Osteocyte (in vitro differentiated cells): ENCODE measurements around the gene SMPD1. TPM values are rescaled to one million over a fixed set of nuclear protein-coding genes. Genes with fewer than 3 reads are reported as not detected.

Source experiments
- DNase-seq: peaks from one replicate; pipeline ENCODE4 v3.0.0; 2021; ENCODE audit warnings: mixed read lengths; ENCODE audit not compliant: unreplicated experiment; ENCODE audit errors: extremely low spot score
- H3K27ac Mint-ChIP-seq: one replicate; pipeline ENCODE4 v1.8.0; 2021; ENCODE audit warnings: mild to moderate bottlenecking, mixed read lengths; ENCODE audit not compliant: unreplicated experiment
- H3K27me3 Mint-ChIP-seq: one replicate; pipeline ENCODE4 v1.8.0; 2021; ENCODE audit warnings: mixed read lengths; ENCODE audit not compliant: unreplicated experiment
- H3K36me3 Mint-ChIP-seq: one replicate; pipeline ENCODE4 v1.8.0; 2021; ENCODE audit warnings: mixed read lengths; ENCODE audit not compliant: unreplicated experiment
- H3K4me1 Mint-ChIP-seq: one replicate; pipeline ENCODE4 v1.8.0; 2021; ENCODE audit warnings: mixed read lengths; ENCODE audit not compliant: unreplicated experiment
- H3K4me3 Mint-ChIP-seq: one replicate; pipeline ENCODE4 v1.8.0; 2021; ENCODE audit warnings: mild to moderate bottlenecking, moderate library complexity, mixed read lengths; ENCODE audit not compliant: unreplicated experiment
- H3K9me3 Mint-ChIP-seq: one replicate; pipeline ENCODE4 v1.8.0; 2021; ENCODE audit warnings: mixed read lengths; ENCODE audit not compliant: unreplicated experiment
- total RNA-seq: library from RNA; stranded (reverse); gene quantifications from 2 replicates; pipeline ENCODE4 v1.2.1, GENCODE V29; 2021
- TF ChIP-seq, protein P1 (sequence below): fragments of 200-600 bp; sonication (generic); IDR thresholded peaks from 2 replicates; pipeline ENCODE4 v1.5.0; 2021; ENCODE audit warnings: antibody characterized with exemption, mild to moderate bottlenecking, moderate library complexity

Gene SMPD1
- total RNA-seq, 1 donor from 2014 or later = 93.0 TPM

DNA sequence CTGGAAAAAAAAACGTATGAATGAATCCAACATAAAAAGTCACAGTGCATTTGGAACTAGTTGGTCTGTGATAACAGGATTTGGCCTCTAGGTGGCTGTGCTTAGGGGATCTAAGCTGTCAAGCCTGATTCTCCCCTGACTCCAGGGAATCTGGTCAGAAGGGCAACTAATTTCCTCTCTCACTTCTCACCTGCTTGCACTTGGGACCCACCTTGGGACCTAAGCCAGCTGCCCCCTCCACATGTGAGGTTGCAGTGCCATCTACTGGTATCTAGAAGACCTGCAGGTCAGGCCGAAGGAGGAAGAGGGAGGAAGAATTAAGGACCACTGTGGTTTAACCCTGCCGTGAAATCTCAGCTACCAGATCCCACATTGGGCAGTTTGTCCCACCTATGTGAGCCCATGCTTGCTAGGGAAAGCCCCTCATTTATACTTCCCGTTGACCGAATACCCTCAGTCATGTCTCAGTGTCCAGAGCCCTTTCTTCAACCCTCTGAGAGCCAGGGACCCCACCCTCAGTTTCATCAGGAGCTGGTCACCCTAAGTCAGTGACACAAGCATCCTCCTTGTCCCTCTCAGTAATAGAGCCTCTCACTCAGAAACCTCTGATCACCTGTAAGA is 36.8 kb upstream of the SMPD1 start:
- H3K27me3 Mint-ChIP-seq = peaks cover 5% of the 10 kb centered on the region
- TF ChIP-seq, protein P1, sequence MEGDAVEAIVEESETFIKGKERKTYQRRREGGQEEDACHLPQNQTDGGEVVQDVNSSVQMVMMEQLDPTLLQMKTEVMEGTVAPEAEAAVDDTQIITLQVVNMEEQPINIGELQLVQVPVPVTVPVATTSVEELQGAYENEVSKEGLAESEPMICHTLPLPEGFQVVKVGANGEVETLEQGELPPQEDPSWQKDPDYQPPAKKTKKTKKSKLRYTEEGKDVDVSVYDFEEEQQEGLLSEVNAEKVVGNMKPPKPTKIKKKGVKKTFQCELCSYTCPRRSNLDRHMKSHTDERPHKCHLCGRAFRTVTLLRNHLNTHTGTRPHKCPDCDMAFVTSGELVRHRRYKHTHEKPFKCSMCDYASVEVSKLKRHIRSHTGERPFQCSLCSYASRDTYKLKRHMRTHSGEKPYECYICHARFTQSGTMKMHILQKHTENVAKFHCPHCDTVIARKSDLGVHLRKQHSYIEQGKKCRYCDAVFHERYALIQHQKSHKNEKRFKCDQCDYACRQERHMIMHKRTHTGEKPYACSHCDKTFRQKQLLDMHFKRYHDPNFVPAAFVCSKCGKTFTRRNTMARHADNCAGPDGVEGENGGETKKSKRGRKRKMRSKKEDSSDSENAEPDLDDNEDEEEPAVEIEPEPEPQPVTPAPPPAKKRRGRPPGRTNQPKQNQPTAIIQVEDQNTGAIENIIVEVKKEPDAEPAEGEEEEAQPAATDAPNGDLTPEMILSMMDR = peak; percentile 99
- H3K4me3 Mint-ChIP-seq = no peak overlapping the region
- peaks cover 40% of the 10 kb centered on the region for H3K4me1 Mint-ChIP-seq
- H3K9me3 Mint-ChIP-seq = no peaks in the 10 kb centered on the region
- DNase-seq = no peak
- H3K27ac Mint-ChIP-seq = no peak overlapping the region
- no peaks in the 10 kb centered on the region for H3K36me3 Mint-ChIP-seq

DNA sequence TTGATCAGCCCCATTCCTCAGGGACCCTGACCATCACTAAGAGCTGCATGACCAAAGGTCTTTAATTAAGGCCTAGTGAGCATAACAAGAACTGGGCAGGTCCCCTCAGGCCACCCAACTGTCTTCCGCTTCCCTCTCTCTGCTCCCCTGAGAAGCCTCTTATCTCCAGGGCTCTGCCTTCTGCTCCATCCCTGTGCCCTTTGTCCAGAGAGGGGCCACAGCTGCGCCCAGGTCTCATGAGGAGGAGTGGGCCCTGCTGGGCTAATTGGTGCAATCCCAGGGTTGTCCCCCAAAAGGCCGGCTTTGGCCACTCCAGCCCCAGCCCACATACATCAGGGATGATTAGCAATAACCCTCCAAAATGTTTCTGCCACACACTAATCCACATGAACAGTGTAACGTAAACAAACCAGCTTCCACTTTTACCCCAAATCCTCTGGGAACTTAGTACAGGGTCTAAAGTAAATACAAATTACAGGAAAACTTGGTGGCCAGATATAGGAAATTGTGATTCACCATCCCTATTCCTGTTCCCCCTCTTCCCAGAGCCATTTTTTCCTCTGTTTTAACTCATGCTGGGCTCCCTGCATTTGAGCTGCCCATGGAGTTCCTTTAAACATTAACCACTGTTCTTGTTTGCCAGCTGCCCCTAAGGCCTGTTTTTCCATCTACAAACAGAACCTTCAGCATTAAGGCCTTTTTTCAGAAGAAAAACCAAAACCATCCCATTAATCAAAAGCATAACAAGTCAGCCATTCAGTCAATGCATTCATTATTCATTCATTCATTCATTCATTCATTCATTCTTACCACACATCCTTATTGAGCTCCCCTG is 35.4 kb upstream of the SMPD1 start:
- peaks cover 41% of the 10 kb centered on the region for H3K4me1 Mint-ChIP-seq
- H3K36me3 Mint-ChIP-seq = no peaks in the 10 kb centered on the region
- peak overlapping the region; percentile 89 for H3K27ac Mint-ChIP-seq
- no peaks in the 10 kb centered on the region for H3K9me3 Mint-ChIP-seq
- peaks cover 5% of the 10 kb centered on the region for H3K27me3 Mint-ChIP-seq
- TF ChIP-seq, protein P1 = no peak
- no peak overlapping the region for H3K4me3 Mint-ChIP-seq
- DNase-seq = no peak

- peaks cover 47% of the 10 kb centered on the region for H3K4me1 Mint-ChIP-seq
- no peak for DNase-seq
- TF ChIP-seq, protein P1 = no peak
- H3K4me3 Mint-ChIP-seq = no peak overlapping the region
- no peaks in the 10 kb centered on the region for H3K9me3 Mint-ChIP-seq
- no peaks in the 10 kb centered on the region for H3K36me3 Mint-ChIP-seq
- H3K27ac Mint-ChIP-seq = peak overlapping the region; percentile 58
- H3K27me3 Mint-ChIP-seq = peaks cover 5% of the 10 kb centered on the region
These were observed 33.7 kb upstream of the SMPD1 start for GRCh38 chr11:6356503-6357055.

GRCh38 chr11:6357222-6357621 is 33.1 kb upstream of the SMPD1 start:
- Mint-ChIP-seq H3K9me3 (no peaks in the 10 kb centered on the region), H3K4me3 (no peak overlapping the region), H3K4me1 (peaks cover 47% of the 10 kb centered on the region), H3K36me3 (no peaks in the 10 kb centered on the region), H3K27me3 (no peaks in the 10 kb centered on the region), H3K27ac (peak overlapping the region; percentile 58)
- TF ChIP-seq, protein P1 = no peak
- DNase-seq = peak; percentile 85

- Mint-ChIP-seq H3K36me3 (no peaks in the 10 kb centered on the region), H3K27me3 (no peaks in the 10 kb centered on the region), H3K4me1 (peaks cover 31% of the 10 kb centered on the region), H3K4me3 (no peak overlapping the region), H3K27ac (no peak overlapping the region), H3K9me3 (no peaks in the 10 kb centered on the region)
- TF ChIP-seq, protein P1 = no peak
- DNase-seq = no peak
These were observed 30.1 kb upstream of the SMPD1 start for GRCh38 chr11:6360183-6360582.
